Kidney glomerular epithelial cell (primary cell): ENCODE measurements around the gene CDCA4.
"Not testable (repeated sequence)": the region's sequence is repeated elsewhere in the genome, so short reads cannot be mapped to it uniquely, and the experiment has no call there.

ENCODE experiments used
- DNase-seq: peaks from one replicate; lab custom pipeline; 2025; lab: John Stamatoyannopoulos, UW

The CDCA4 gene

DNA sequence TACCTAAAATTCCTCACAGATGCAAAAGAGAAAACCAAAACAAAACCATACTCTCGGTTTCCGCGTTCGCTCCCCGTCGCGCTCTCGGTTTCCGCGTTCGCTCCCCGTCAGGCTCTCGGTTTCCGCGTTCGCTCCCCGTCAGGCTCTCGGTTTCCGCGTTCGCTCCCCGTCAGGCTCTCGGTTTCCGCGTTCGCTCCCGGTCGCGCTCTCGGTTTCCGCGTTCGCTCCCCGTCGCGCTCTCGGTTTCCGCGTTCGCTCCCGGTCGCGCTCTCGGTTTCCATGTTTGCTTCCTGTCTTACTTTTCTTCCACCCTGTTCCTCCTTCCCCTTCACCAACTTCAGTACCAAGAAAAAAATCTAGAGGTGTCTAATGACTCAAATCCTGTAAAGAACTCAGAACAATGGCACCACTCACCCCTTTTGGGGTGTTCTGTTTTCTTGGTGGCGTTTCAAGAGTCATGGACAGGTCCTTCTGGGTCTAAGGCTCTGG, 12.6 kb upstream of the CDCA4 start:
- DNase-seq, result not testable (repeated sequence)

DNA sequence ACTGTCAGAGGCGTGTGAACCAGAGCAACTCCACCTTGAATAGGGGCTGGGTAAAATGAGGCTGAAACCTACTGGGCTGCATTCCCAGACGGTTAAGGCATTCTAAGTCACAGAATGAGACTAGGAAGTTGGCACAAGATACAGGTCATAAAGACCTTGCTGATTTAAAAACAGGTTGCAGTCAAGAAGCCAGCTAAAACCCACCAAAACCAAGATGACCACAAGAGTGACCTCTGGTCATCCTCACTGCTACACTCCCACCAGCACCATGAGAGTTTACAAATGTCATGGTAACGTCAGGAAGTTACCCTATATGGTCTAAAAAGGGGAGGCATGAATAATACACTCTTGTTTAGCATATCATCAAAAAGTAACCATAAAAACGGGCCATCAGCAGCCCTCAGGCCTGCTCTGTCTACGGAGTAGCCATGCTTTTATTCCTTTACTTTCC, 11.6 kb upstream of the CDCA4 start:
- peak; percentile 88 for DNase-seq

DNA sequence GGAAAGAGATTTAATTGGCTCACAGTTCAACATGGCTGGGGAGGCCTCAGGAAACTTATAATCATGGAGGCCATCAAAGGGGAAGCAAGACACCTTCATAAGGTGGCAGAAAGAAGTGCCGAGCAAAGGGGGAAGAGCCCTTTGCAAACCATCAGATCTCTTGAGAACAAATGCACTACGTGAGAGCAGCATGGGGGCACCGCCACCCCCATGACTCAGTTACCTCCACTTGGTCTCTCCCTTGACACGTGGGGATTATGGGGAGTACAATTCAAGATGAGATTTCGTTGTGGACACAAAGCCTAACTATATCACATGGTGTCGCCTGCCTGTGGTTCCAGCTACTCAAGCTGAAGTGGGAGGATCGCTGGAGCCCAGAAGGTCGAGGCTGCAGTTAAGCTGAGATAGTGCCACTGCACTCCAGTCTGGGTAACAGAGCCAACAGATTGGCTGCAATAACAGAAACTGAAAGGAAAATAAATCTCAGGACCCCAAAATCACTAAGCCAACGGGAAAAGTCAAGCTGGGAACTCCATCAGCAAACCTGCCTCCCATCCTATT, 10.0 kb upstream of the CDCA4 start:
- no peak for DNase-seq

DNA sequence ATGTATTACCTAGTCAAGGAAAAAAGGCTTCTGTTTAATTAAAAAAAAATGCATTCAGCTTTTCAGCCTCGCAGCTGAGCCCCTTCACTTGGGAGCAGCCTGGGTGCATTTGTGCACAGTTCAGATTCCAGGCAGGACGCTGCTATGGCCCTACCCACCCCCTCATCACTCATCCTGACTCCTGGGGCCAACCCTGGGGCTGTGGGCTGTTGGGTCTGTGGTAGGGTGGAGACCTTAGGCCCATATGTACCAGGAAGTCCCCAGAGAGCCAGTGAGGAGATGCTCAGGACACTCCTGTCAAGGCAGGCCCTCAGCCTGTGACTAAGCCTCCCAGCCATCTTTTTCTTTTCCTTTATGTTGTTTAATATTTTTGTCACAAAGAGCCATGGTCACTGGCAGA, 9.3 kb upstream of the CDCA4 start:
- DNase-seq, result no peak

DNA sequence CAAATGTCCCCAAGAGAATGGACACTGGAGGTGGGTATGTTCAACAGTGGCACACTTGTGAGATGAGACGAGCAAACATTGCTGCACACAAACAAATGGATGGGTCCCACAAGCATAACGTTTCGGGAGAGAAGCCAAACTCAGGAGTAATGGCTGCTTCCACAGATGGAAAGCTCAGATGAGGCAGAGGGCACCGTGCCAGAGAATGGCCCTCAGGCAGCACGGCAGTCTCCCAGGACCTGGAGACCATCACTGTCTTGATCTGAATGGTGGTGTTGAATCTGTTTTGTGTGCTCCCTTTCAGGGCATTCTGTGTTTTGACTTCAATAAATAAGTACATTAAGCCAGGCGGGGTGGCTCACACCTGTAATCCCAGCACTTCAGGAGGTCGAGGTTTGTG, 8.5 kb upstream of the CDCA4 start:
- no peak for DNase-seq

DNA sequence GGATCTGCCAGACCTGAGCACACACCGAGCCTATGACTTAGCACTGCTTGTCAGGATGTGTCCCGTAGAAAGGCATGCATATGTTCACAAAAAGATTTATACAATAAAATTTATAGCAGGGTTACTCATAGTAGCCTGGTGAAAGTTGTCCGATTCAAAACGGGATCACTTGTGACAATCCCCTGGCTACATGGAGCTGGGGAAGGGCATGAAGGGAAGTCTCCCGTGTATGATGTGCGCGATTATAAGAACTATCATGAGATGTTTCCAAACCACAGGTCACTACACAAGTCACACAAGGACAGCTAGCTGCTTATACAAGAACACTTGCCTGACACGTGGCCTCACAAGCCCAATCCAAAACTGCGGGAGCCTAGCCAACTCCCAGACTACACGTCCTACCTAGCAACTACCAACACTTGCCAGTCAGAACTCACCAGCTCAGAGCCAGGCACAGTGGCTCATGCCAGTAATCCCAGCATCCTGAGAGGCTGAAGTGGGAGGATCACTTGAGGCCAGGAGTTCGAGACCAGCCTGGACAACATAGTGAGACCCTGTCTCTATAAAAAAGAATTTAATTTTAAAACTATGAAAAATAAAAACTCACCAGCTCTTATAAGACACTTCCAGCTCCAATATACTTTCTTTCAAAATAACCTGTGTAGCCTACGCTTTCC, 7.5 kb upstream of the CDCA4 start:
- DNase-seq, result no peak

DNA sequence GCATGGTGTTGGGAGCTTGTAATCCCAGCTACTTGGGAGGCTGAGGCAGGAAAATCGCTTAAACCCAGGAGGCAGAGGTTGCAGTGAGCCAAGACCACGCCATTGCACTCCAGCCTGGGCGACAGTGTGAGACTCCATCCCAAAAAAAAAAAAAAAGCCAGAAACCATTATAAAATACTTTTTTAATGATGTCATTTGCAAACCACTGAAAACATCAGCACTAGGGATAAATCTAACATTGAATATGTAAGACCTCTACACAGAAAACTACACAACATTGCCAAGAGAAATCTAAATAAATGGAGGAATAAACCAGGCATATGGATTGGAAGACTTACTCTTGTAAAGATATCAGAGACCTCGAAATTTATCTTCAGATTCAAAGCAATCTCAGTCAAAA, 6.8 kb upstream of the CDCA4 start:
- not testable (repeated sequence) for DNase-seq

DNA sequence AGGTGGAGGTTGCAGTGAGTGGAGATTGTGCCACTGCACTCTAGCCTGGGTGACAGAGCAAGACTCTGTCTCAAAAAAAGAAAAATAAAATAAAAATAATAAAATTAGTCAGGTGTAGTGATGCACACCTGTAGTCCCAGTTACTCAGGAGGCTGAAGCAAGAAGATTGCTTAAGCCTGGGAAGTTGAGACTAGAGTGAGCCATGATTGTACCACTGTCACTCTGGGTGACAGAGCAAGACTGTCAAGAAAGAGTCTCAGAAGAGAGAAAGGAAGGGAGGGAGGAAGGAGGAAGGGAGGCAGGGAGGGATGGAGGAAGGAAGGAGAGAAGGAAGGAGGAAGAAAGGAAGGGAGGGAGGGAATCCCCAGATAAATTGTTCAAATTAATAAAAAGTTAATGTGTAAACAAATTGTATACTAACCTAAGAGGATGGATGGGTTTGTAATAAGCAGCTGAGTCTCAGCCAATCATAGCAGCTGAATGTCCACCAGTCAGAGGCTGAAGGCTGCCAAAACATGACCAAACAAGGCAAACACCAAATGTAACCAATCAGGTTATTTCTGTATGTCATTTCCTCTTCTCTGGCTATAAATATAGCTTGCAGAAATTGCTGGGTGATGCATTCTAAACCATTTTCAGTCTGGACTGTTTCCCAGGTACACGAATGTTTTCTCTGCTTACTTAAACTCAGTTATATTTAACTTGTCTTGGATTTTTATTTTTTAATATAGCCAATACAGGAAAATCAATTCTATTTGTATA, 6.1 kb upstream of the CDCA4 start:
- DNase-seq, result no peak

DNA sequence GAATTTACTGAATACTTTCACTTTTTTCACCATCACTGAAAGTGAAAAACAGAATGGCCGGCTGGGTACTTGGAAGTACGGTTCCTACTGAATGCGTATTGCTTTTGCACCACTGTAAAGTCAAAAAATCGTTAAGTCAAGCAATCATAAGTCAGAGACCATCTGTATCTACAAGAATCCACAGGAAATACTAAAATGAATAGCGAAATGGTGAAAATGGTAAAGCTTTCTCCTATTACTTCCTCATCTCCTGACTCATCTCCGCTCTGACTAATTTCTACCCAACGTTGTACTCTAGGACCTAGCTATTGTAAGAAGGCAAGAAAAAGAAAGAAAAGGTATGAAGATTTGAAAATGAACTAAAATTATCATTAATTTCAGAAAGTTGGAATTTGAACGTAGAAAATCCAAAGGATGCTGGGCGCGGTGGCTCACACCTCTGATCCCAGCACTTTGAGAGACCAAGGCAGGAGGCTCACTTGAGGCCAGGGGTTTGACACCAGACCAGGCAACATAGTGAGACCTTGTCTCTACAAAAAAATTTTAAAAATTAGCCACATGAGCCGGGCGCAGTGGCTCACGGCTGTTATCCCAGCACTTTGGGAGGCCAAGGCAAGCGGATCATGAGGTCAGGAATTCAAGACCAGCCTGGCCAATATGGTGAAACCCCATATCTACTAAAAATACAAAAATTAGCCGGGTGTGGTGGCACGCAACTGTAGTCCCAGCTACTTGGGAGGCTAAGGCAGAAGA, 5.3 kb upstream of the CDCA4 start:
- peak; percentile 13 for DNase-seq

DNA sequence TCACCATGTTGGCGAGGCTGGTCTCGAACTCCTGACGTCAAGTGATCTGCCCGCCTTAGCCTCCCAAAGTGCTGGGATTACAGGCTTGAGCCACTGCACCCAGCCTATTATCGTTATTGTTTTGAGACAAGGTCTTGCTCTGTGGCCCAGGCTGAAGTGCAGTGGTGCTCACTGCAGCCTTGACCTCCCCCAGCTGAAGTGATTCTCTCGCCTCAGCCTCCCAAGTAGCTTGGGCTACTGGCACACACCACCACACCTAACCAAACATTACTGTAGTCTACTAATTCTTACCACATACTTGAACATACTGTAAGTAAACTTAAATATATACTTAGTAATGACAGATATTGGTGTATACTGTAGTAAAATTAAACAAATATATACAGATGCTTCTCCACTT, 4.5 kb upstream of the CDCA4 start:
- no peak for DNase-seq

DNA sequence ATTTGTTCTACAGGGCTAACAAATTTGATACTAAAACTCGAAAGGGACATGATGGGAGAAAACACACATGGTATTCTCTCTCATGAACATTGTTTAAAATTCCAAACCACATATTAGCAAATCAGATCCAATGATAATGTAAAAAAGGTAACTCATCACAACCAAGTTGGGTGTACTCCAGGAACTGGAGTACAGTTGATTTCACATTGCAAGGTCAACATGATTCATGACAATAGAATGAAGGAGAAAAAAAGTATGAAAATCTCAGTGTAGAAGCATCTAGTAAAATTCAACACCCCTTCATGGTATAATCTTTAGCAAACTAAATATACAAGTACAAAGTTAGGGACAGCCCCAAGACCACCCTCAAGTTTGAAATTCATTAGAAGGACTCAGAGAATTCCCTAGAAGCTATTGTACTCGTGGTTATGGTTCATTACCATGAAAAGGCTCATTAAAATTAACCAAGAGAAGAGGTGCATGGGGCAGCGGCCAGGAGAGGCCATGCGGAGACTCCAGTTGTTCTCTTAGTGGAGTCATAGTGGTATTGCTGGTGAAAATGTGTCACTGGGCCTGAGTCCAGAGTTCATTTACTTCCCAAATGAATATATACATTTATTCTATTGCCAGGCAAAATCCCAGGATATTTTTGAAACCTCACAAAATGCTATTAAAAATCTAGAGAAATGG, 3.1 kb upstream of the CDCA4 start:
- DNase-seq, result peak; percentile 96

DNA sequence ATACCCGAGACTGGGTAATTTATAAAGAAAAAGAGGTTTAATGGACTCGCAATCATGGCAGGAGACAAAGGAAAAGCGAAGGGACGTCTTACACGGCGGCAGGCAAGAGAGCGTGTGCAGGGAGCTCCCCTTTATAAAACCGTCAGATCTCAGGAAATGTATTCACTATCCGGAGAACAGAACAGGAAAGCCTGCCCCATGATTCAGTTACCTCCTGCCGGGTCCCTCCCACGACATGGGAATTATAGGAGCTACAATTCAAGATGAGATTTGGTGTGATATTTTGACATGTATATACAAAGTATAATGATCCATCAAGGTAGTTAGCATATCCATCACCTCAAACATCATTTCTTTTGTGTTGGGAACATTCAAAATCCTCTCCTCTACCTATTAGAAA, 2.3 kb upstream of the CDCA4 start:
- DNase-seq, result peak; percentile 47

DNA sequence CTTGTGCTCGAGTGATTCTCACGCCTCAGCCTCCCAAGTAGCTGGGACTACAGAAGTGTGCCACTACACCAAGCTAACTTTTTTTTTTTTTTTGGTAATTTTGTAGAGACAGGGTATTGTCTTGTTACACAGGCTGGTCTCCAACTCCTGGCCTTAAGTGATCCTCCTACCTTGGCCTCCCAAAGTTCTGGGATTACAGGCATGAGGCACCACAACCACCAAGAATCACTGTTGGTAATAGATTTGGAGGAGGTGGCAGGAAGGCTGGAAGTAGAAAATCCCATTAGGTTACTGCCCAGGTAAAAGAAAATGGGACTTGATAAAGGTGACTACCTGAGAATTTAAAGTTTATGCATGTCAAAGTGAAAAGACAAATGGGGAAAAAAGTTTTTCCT, 1.4 kb upstream of the CDCA4 start:
- no peak for DNase-seq

DNA sequence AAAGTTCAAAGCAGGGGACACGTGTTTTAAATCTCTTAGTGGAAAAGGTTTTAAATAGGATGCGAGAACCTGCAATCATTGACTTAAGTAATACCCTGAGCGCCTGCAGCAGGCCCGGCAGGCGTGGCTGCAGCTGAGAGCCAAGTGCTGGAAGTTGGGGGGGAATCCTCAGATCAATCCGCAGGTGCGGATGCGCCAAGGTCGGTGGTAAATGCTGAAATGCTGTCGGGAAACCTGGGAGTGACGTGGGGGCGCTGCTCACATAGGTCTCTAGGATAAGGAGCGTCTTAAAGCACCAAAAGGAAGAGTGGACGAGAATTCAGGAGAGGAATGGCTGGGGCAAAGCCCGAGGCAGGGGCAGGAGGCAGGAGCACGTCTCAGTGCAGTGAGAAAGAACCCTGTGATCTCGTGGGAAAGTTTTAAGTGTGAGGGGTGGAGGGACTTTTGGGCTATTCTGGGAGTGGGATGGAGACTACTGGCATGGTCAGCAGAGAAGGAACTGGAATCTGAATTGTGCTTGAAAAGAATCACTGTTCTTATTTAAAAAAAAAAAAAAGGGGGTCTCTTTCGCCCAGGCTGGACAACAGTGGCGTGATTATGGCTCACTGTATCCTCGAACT, 883 bp upstream of the CDCA4 start:
- peak; percentile 61 for DNase-seq

DNA sequence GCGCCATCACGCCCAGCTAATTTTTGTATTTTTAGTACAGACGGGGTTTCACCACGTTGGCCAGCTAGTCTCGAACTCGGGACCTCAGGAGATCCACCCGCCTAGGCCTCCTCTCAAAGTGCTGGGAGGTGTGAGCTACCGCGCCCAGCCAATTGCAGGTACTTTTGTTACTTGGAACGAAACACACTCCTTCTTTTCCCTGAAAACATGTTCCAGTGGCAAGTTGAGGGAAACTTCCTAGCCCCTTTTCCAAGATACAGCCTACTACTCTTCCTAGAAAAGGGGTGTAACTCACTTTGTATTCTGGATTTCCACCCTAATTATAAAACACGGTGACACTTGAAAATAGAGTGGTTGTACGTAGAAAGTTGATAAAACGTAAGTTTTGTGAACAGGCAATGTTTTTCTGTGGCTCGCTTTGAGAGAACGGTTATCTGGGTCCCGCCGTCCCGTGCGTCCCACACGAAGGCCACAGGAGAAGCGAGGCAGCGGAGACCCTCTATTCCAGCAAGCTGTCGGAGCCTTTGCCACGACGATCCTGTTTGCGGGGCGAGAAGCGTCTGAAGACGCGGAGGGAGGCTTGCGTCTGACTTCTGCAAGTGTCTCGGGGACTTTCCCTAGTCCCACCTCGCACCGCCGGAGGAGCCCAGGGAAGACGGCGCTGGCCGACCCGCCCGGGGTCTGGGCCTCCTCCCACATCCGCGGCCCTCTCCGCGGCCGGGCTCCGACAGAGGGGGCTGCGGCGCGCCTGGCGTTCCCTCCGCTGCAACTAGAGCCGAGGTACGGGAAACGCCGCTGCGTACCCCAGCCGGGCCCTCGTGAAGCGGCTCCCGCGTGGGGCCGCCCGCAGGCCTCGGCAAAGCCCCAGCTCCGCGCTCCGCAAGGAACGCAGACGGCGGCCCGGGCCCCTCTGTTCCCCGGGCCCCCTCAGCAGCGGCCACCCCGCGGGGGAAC, 745 bp downstream of the CDCA4 start:
- DNase-seq, result peak; percentile 59

DNA sequence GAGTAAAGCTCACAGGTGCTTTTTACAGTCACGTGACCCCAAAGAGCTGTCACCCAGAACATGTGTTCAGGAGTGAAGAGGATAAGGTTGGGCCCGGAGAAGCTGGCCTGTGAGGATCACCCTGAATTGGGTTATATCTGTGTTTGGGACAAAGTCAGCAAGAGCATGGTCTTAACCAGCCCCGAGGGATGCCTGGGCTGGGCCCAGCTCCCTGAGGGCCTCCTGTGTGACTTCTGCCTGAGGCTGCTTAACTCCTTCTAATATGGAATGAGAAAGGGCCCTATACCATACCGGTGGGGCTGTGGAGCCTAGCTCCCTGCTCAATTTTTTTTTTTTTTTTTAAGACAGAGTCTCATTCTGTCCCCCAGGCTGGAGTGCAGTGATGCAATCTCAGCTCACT, 2.5 kb downstream of the CDCA4 start:
- DNase-seq, result no peak

DNA sequence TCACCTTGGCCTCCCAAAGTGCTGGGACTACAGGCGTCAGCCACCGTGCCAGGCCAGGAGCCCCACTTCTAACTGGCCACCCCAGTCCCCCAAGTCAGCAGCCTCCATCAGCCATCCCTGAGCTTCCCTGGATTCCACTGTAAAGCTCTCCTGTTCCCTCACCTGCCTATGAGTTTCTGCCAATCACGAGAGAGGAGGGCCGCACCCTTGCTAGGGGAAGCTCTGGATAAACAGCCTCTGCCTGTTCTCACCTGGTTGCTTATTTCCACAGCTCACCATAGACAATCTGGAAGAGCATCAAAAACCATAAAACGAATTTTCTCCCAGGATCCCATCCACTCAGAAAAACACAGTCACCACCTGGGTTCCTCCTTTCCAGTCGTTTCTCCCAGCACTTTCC, 5.0 kb downstream of the CDCA4 start:
- DNase-seq, result no peak

DNA sequence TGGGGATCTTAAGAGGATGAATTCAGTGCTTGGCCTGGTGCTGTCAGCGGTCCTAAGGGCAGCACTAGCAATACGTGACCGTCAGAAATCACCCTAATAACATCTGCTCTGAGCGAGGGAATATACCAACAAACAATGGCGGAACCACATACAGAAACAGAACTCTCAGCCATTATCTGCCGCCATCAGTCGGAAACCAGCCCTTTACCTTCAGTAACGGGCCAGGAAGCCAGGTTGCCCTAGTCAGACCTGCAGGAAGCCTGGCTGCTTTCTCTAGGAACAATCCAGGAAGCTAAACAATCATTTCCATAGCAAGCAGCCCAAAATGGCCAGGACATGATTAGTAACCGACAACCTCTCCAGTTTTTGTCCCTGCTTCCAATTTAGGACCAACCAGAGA, 5.6 kb downstream of the CDCA4 start:
- DNase-seq, result no peak

DNA sequence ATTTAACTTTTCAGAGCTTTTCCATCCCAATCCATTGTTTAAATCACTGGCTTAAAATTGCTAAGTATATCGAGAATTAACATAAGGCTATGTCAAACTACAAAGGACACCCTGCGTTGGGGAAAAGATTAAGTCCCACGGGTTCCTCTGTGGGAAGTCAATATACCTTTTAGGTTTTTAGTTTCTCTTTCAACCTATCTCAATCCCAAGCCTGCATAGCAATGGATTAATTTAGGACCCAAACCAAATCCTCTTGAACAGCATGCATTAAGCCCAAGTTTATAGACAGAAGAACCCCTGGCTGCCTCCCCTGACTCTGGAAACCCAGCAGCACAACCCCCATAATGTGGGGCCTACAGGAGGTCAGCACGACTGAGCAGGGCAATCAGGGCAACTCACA, 6.3 kb downstream of the CDCA4 start:
- DNase-seq, result no peak

DNA sequence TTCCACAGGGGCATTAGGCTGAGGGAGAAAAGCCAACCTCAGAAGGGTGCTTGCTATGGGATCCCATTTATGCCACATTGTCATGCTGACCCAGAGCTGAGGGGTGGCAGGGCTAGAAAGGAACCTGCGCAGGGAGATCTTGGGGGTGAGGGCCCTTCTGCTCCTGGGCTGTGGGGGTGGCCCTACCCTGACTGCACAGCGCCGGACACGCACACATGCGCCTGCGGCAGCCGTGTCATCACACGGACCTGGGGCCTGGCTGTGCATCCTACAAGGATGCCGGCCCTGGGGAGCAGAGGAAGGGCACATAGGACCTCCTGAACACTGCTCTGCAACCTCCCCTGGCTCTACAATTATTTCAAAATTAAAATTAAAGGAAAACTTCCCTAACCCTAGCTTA, 6.9 kb downstream of the CDCA4 start:
- DNase-seq, result no peak
